Bronchial epithelial cell (primary cell): ENCODE measurements around the gene P3H3. TPM values are rescaled to one million over a fixed set of nuclear protein-coding genes. Genes with fewer than 3 reads are reported as not detected.

Source experiments
- DNase-seq: peaks from one replicate; pipeline ENCODE4 v3.0.0-alpha.2; 2010; ENCODE audit warnings: low read depth
- FAIRE-seq: peaks from 2 replicates; lab custom pipeline; 2011; peaks lifted over from hg19 to GRCh38; lab: Jason Lieb, UNC
- H3K27me3 ChIP-seq: 2 replicates; pipeline ENCODE4 v1.5.1; 2011; ENCODE audit warnings: low read length; ENCODE audit not compliant: control insufficient read depth, insufficient read depth
- H3K36me3 ChIP-seq: 2 replicates; pipeline ENCODE4 v1.5.1; 2011; ENCODE audit warnings: low read length; ENCODE audit not compliant: control insufficient read depth, insufficient read depth
- H3K4me3 ChIP-seq: 2 replicates; pipeline ENCODE4 v1.5.1; 2011; ENCODE audit warnings: mild to moderate bottlenecking, low read depth, low read length, control low read depth
- total RNA-seq: library from RNA; depleted of rRNA; stranded (reverse); fragments of >200 nt; gene quantifications from 2 replicates; pipeline ENCODE4 v1.2.1, GENCODE V29; 2014
- TF ChIP-seq, protein P1 (sequence below): IDR thresholded peaks from 2 replicates; pipeline ENCODE4 v1.5.1; 2011; ENCODE audit warnings: mild to moderate bottlenecking, moderate library complexity, low read length, control low read depth, inconsistent platforms; ENCODE audit not compliant: insufficient read depth, severe bottlenecking

The P3H3 gene
- total RNA-seq, 1 donor from 2014 or later: 20.0 TPM

DNA sequence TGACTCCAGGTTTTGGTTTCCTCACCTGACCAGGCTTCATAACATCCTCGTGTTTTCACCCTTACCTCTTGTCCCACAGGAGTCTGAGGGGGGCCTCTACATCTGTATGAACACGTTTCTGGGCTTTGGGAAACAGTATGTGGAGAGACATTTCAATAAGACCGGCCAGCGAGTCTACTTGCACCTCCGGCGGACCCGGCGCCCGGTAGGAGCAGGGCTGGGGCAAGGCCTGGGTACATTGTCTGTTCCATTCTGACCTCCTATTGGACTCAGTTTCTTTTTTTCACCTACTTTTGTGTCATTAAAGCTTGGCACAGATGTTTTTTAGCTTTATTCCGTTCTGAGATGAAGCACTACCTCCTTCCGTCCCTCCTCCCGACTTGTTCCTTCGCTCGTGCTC lies 27.1 kb downstream of the P3H3 start:
- TF ChIP-seq, protein P1, sequence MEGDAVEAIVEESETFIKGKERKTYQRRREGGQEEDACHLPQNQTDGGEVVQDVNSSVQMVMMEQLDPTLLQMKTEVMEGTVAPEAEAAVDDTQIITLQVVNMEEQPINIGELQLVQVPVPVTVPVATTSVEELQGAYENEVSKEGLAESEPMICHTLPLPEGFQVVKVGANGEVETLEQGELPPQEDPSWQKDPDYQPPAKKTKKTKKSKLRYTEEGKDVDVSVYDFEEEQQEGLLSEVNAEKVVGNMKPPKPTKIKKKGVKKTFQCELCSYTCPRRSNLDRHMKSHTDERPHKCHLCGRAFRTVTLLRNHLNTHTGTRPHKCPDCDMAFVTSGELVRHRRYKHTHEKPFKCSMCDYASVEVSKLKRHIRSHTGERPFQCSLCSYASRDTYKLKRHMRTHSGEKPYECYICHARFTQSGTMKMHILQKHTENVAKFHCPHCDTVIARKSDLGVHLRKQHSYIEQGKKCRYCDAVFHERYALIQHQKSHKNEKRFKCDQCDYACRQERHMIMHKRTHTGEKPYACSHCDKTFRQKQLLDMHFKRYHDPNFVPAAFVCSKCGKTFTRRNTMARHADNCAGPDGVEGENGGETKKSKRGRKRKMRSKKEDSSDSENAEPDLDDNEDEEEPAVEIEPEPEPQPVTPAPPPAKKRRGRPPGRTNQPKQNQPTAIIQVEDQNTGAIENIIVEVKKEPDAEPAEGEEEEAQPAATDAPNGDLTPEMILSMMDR: no peak
- H3K4me3 ChIP-seq: no peak overlapping the region
- peaks cover 26% of the 10 kb centered on the region for H3K36me3 ChIP-seq
- DNase-seq (no peak), FAIRE-seq (no peak)
- no peaks in the 10 kb centered on the region for H3K27me3 ChIP-seq

DNA sequence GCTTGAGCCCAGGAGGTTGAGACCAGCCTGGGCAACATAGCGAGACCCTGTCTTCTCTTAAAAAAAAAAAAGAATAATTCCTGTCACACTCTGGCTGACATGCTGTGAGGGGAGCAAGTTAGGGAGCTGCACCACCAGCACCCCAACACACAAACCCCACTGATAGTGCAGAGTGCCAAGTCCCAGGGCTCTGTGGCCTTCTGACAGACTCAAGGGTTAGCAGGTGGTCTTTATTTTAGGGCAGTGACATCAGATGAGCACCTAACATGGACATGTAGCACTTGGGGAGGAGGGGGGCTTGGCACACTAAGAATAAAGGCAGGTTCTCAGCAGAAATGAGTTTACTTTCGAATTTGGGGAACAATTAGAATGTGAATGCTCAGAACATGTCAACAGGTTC lies 30.6 kb downstream of the P3H3 start:
- DNase-seq (no peak), FAIRE-seq (no peak)
- TF ChIP-seq, protein P1: no peak
- Histone ChIP-seq H3K36me3 (peaks cover 50% of the 10 kb centered on the region), H3K27me3 (no peaks in the 10 kb centered on the region), H3K4me3 (no peak overlapping the region)

DNA sequence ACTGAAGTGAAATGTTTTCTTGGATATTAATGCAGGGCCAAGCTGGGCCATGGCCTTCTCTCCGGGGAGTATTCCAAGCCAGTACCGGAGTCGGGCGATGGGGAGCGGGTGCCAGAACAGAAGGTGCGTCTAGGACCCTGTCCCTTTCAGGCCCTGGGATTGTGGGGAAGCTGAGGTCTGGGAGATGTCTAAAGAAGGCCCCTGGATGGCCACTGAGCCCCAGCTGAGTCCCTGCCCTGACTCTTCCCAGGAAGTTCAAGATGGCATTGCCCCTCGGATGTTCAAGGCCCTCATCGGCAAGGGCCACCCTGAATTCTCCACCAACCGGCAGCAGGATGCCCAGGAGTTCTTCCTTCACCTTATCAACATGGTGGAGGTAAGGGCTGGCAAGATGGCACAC lies 31.9 kb downstream of the P3H3 start:
- Histone ChIP-seq H3K27me3 (no peaks in the 10 kb centered on the region), H3K4me3 (no peak overlapping the region), H3K36me3 (peaks cover 55% of the 10 kb centered on the region)
- FAIRE-seq (no peak), DNase-seq (no peak)
- TF ChIP-seq, protein P1: no peak

DNA sequence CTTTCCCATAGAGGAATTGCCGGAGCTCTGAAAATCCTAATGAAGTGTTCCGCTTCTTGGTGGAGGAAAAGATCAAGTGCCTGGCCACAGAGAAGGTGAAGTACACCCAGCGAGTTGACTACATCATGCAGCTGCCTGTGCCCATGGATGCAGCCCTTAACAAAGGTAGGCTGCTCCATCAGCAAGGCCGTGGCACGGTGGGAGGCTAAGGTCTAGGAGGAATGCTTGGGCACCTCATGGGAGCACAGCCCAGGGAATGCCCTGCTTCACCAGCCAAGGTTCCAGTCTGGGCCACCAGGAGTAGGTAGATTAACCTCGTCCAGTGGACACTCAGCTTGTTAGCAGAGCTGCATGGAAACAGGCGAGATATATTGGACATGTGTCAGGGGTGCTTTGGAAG lies 32.7 kb downstream of the P3H3 start:
- no peak overlapping the region for H3K4me3 ChIP-seq
- FAIRE-seq (no peak), DNase-seq (no peak)
- TF ChIP-seq, protein P1: no peak
- peaks cover 55% of the 10 kb centered on the region for H3K36me3 ChIP-seq
- H3K27me3 ChIP-seq: no peaks in the 10 kb centered on the region

DNA sequence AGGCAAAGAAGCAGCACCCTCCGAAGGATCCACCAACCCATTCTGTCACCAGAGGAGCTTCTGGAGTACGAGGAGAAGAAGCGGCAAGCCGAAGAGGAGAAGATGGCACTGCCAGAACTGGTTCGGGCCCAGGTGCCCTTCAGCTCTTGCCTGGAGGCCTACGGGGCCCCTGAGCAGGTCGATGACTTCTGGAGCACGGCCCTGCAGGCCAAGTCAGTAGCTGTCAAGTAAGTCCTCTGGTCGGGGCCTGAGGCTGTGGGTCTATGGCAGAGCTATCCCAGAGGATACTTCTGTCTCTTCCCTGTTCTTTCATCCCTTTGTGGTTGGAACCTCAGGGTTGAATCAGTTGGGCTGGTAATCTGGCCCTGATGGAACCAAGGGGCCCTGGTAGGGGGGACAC lies 33.2 kb downstream of the P3H3 start:
- peaks cover 50% of the 10 kb centered on the region for H3K36me3 ChIP-seq
- FAIRE-seq (no peak), DNase-seq (no peak)
- no peaks in the 10 kb centered on the region for H3K27me3 ChIP-seq
- H3K4me3 ChIP-seq: no peak overlapping the region
- TF ChIP-seq, protein P1: no peak

DNA sequence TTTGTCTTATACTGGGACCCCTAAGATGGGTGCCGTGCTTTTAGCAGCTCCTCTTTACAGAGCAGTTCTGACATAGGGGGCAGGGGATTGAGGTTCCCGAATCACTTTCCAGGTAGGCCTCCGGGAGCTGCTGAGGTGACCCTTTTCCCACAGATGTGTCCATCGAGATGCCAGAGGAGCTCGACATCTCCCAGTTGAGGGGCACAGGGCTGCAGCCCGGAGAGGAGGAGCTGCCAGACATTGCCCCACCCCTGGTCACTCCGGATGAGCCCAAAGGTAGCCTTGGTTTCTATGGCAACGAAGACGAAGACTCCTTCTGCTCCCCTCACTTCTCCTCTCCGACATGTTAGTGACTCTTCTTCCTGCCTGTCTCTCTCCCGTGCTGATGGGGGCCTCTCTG lies 34.8 kb downstream of the P3H3 start:
- peaks cover 43% of the 10 kb centered on the region for H3K36me3 ChIP-seq
- no peaks in the 10 kb centered on the region for H3K27me3 ChIP-seq
- DNase-seq (no peak), FAIRE-seq (no peak)
- TF ChIP-seq, protein P1: no peak
- no peak overlapping the region for H3K4me3 ChIP-seq
